HL-60 (cell line): ENCODE measurements around the gene LRP8.

Source experiments
- GABPA ChIP-seq: IDR thresholded peaks from 2 replicates; pipeline ENCODE4 v1.6.1; 2012; ENCODE audit warnings: low read depth
- POLR2AphosphoS5 ChIP-seq: IDR thresholded peaks from 2 replicates; pipeline ENCODE4 v1.6.1; 2012; ENCODE audit warnings: low read depth
- SPI1 ChIP-seq: IDR thresholded peaks from 2 replicates; pipeline ENCODE4 v1.6.1; 2012; ENCODE audit warnings: low read depth, mild to moderate bottlenecking, borderline replicate concordance
- TF ChIP-seq, protein P1 (sequence below): IDR thresholded peaks from one replicate; pipeline ENCODE4 v1.5.1; 2011; ENCODE audit warnings: low read length, control low read depth, inconsistent platforms; ENCODE audit not compliant: insufficient read depth
- TF ChIP-seq, protein P2 (sequence below): IDR thresholded peaks from 2 replicates; pipeline ENCODE4 v1.6.1; 2012; ENCODE audit warnings: low read depth; ENCODE audit not compliant: insufficient replicate concordance

DNA sequence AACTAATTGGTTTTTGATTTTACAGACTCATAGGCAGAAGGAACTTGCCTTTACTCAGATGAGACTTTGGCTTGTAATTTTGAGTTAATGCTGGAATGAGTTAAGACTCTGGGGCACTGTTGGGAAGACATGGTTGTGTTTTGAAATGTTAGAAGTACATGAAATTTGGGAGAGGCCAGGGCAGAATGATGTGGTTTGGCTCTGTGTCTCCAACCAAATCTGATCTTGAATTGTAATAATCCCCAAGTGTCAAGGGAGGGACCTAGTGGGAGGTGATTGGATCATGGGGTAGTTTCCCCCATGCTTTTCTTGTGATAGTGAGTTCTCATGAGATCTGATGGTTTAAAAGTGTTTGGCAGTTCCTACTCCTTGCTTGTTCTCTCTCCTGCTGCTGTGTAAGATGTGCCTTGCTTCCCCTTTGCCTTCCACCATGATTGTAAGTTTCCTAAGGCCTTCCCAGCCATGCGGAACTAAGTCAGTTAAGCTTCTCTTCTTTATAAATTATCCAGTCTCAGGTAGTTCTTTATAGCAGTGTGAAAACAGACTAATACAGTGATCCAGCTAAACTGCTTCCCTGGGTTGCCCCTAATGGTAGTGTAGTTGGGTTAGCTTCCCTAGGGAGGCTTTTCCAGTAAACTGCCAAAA, 121.0 kb downstream of the LRP8 start:
- TF ChIP-seq, protein P1, sequence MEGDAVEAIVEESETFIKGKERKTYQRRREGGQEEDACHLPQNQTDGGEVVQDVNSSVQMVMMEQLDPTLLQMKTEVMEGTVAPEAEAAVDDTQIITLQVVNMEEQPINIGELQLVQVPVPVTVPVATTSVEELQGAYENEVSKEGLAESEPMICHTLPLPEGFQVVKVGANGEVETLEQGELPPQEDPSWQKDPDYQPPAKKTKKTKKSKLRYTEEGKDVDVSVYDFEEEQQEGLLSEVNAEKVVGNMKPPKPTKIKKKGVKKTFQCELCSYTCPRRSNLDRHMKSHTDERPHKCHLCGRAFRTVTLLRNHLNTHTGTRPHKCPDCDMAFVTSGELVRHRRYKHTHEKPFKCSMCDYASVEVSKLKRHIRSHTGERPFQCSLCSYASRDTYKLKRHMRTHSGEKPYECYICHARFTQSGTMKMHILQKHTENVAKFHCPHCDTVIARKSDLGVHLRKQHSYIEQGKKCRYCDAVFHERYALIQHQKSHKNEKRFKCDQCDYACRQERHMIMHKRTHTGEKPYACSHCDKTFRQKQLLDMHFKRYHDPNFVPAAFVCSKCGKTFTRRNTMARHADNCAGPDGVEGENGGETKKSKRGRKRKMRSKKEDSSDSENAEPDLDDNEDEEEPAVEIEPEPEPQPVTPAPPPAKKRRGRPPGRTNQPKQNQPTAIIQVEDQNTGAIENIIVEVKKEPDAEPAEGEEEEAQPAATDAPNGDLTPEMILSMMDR = no peak
- TF ChIP-seq, protein P2, sequence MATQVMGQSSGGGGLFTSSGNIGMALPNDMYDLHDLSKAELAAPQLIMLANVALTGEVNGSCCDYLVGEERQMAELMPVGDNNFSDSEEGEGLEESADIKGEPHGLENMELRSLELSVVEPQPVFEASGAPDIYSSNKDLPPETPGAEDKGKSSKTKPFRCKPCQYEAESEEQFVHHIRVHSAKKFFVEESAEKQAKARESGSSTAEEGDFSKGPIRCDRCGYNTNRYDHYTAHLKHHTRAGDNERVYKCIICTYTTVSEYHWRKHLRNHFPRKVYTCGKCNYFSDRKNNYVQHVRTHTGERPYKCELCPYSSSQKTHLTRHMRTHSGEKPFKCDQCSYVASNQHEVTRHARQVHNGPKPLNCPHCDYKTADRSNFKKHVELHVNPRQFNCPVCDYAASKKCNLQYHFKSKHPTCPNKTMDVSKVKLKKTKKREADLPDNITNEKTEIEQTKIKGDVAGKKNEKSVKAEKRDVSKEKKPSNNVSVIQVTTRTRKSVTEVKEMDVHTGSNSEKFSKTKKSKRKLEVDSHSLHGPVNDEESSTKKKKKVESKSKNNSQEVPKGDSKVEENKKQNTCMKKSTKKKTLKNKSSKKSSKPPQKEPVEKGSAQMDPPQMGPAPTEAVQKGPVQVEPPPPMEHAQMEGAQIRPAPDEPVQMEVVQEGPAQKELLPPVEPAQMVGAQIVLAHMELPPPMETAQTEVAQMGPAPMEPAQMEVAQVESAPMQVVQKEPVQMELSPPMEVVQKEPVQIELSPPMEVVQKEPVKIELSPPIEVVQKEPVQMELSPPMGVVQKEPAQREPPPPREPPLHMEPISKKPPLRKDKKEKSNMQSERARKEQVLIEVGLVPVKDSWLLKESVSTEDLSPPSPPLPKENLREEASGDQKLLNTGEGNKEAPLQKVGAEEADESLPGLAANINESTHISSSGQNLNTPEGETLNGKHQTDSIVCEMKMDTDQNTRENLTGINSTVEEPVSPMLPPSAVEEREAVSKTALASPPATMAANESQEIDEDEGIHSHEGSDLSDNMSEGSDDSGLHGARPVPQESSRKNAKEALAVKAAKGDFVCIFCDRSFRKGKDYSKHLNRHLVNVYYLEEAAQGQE = no peak
- TF ChIP-seq POLR2AphosphoS5 (no peak), GABPA (no peak), SPI1 (no peak)
